AG20443 (cell line): ENCODE data around the gene CANT1.
A peak's percentile ranks its signal among the peaks of the same experiment; 100 is the strongest.
"Not testable (repeated sequence)": the region's sequence is repeated elsewhere in the genome, so short reads cannot be mapped to it uniquely, and the experiment has no call there.

Experiments used
- DNase-seq: peaks from one replicate; pipeline ENCODE4 v3.0.0; 2012; ENCODE audit warnings: low spot score, mixed read lengths

The CANT1 gene

GRCh38 chr17:78976907-78977680, 32.5 kb downstream of the CANT1 start:
- DNase-seq: no peak

DNA sequence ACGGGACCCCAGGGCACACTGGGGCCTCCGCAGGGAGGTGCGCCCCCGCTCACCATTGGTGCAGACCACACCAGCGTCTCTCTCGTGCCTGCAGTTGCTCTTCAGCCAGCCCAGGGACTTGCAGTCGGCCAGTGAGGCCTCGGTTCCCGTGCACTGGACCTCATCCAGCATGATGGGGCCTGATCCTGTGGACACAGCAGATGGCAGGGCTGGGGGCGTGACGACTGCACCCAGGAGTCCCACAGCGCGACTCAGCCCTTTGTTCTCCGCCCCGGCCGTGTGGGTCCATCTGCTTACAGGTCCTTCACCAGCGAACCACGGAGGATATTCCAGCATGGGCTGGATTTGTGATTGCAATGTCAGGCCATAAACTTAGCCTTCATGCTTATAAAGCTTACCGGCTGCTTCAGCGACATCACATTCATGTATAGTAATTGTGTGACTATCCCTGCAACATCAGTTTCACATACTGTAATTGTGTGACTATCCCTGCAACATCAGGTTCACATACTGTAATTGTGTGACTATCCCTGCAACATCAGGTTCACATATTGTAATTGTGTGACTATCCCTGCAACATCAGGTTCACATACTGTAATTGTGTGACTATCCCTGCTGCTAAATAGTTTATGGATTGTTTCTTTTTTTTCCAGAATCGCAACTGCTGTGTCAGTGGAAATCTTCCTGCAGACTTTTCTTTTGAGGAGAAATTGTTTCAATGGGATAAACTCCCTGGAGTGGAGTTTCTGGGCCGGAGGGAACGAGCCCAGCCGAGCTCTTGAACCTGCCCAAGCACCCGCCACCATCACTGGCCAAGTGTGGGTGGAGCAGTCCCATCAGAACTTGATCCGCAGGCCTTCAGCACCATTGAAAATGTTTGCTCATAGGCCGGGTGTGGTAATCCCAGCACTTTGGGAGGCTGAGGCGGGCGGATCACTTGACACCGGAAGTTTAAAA, 34.7 kb downstream of the CANT1 start:
- peak; percentile 86 for DNase-seq

DNA sequence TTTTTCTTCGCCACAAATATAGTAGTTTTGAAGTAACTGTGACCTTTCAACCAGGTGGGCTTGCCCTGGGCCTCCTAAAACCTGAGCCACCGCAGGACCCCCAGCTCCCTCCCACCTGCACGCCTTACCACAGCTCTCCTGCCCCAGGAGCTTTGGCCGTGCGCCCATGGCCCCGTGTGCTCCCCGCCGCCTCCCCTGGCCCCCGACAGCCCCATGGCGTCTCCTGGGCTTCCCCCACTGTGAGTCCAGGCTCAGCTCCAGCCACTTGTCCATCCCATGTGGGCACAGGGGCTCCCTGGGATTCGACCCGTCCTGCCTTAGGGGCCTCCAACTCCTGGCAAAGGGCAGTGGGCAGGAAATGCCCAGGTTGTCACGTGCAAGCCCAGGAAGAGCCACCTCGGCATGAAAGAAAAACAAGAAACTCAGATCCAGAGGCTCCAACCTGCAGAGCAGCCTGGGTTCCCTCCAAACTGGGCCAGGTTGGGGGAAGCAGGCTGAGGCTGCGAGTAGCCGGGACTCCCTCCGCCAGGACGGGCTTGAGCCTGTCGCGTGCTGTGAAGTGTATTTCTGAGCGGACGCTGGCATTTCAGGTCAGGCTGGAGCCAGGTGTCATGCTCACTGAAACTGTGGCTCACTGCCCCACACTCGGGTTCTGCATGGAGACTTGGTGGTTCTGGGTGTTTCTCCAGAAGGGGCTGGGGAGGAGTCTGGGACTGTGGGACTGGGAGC, 35.6 kb downstream of the CANT1 start:
- DNase-seq: no peak

DNA sequence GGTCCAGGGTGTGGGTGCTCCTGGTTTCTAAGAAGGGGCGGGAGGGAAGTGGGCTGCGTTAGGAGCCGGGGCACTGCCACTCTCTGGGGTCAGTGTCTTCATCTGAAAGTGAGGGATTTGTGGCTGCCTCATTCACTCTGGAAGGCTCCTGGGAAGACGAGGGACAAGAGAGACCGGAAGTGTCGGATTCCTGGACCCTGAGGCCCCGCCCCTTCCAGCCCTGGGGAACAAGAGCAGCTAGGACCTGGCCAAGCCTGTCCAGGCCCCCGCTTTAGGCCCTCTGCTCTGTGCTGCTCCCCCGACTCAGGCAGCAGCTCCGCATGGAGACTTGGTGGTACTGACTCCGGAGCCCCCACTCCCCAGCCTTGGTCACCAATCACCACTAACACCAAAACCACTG, 36.4 kb downstream of the CANT1 start:
- DNase-seq: no peak

DNA sequence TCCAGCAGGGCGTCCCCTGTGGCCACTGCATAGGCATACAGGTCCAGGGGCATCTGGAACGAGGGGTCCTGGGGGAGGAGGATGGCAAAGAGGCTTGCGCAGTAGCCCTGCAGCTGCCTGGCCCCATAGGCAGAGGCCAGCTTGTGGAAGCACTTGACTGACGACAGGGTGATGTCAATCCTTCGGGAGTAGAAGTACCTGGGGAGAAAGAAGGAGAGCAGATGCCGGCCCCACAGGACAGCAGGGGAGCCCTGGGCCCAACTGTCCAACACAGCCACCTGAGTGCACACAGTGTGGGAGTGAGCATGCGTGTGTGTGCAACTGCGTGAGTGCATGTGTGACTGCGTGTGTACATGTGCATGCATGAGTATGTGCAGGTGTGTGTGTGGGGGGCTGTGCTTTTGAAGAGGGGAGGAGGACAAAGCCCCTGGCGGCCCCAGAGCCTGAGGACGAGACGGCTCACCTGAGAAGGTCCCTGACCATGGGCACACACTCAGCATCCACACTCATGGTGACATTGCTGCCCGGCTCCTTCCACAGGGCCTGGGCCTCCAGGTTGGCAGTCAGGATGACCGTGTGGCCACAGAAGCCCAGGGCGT, 37.0 kb downstream of the CANT1 start:
- no peak for DNase-seq

- no peak for DNase-seq
Measured at GRCh38 chr17:78971756-78972506, 37.6 kb downstream of the CANT1 start.

DNA sequence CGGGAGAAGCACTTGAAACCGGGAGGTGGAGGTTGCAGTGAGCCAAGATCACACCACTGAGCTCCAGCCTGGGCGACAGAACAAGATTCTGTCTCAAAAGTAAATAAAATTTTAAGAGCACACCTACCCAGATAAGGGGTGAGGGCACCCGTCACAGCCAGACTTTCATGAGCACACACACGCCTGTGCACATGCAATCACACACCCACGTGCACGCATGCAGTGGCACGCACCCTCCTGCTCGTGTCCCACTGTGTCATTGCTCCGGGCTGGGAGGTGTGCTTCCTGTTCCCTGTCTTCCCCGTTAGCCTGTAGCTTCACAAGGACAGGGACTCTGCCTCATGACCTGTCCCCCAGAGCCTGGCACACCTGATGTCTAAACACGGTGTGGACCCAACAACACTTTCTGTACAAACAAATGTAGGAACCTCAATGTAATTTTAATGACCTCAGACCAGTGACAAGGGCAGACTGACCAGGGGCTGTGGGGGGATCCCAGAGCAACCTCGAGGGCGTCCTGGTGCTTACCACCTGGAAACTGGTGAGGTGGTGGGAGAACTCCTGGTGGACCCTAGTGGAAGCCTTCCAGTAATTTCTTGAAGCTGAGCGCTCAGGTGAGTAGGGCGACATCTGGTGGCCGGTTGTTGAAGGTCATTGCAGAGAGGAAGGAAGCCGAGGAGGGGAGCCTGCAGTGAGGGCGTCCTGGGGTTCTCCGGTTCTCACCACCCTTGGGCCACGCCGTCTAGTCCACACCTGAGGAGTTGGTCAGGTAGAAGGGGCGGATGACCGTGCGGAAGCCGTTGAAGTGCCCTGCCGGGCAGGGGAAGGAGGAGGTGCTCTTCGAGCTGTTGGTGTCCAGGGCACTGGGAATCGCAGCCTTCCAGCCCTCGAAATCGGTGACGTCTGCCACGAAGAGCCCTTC, 38.5 kb downstream of the CANT1 start:
- peak; percentile 74 for DNase-seq

GRCh38 chr17:78969865-78970264, 39.7 kb downstream of the CANT1 start:
- no peak for DNase-seq

- no peak for DNase-seq
Measured at GRCh38 chr17:78967782-78968362, 41.7 kb downstream of the CANT1 start.

GRCh38 chr17:78966910-78967600, 42.5 kb downstream of the CANT1 start:
- DNase-seq: no peak

DNA sequence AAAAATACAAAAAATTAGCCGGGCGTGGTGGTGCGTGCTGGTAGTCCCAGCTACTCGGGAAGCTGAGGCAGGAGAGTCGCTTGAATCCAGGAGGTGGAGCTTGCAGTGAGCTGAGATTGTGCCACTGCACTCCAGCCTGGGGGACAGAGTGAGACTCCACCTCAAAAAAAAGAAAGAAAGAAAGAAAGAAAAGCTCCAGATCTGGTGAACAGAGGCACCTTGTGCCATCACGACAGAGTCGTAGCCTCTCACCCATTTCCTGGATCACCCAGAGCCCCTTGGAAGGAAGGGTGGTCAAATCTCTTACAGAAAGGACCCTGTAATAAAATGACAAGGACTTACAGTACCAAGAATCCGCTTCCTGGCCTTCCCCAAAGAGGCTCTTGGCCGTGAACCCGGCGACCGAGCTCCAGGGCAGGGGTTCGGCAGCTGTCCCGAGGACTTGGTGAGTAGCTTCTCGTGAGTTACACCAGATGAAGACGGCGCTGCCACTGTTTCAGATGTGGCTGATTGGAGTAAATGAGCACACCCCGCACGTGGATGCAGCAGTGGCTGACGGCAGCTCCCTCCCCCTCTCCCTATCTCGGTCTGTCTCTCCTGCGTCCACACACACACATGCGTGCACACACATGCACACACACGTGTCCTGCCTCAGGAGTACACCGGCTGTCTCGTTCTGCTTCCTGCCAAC, 43.3 kb downstream of the CANT1 start:
- DNase-seq: peak; percentile 33

GRCh38 chr17:78965491-78965924, 44.1 kb downstream of the CANT1 start:
- no peak for DNase-seq

- no peak for DNase-seq
Measured at GRCh38 chr17:78963378-78963777, 46.2 kb downstream of the CANT1 start.

- not testable (repeated sequence) for DNase-seq
Measured at GRCh38 chr17:78962984-78963348, 46.6 kb downstream of the CANT1 start.

- DNase-seq: peak; percentile 44
Measured at GRCh38 chr17:78962345-78962983, 47.1 kb downstream of the CANT1 start.

DNA sequence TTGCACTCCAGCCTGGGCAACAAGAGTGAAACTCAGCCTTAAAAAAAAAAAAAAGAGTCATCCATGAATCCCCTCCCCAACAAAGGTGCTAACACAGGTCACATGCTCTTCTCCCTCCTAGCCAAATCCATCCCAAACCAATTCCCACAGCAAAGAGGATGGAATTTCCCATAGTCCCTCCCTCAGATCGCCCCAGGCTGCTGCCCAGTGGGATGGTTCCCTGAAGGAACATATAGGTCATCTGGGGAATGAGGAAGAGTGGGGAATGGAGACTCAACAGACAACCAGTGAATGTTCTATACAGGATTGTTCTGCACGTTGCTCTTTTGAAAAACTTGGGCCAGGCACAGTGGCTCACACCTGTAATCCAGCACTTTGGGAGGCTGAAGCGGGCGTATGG, 48.0 kb downstream of the CANT1 start:
- DNase-seq: no peak

DNA sequence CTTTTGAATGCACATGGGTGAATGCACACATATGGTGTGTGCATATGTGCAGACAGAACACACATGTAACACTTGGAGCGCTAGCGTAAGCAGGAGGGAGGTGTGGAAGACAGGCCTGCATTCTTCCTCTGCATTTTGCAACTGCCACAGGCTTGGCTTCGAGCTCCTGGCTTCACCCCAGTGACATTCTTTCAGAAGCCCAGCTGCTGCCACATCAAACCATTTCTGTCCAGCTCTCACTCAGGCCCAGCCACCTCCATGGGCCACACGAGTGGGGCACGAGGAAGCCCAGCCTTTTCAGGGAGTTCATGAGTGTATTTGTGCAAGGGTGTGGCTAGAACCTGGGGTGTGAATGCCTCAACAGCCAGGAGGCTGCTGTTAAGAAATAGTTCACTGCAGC, 48.6 kb downstream of the CANT1 start:
- DNase-seq: peak; percentile 62

DNA sequence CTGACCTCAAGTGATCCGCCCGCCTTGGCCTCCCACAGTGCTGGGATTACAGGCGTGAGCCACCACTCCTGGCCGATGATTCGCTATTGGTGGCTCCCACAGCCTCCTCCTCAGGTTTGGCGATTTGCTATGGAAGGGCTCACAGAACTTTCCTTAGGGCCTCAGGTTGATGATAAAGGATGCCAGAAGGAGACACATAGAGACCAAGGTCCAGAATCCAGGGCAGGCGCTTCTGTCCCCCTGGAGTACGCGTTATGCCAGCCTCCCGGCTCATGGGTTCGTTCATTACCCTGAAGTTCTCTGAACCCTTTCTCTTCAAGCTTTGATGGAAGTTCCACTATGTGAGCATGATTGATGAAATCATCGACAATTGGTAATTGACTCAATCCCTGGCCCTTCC, 49.8 kb downstream of the CANT1 start:
- DNase-seq: no peak
